Activated CD4-positive, CD25-positive, alpha-beta regulatory T cell treated with anti-CD3 and anti-CD28 coated beads, Interleukin-2, amount 50 U/mL, for 24 hours (primary cell): ENCODE results near the gene FNDC3A.

Experiments used
- ATAC-seq, 2 donors: fragments of 150-1000 bp; cut with Tn5 transposase; one replicate each; pipeline ENCODE4 v1.10.0; 2021; ENCODE audit warnings: mild to moderate bottlenecking in 1 of 2, moderate library complexity in 1 of 2

FNDC3A gene

DNA sequence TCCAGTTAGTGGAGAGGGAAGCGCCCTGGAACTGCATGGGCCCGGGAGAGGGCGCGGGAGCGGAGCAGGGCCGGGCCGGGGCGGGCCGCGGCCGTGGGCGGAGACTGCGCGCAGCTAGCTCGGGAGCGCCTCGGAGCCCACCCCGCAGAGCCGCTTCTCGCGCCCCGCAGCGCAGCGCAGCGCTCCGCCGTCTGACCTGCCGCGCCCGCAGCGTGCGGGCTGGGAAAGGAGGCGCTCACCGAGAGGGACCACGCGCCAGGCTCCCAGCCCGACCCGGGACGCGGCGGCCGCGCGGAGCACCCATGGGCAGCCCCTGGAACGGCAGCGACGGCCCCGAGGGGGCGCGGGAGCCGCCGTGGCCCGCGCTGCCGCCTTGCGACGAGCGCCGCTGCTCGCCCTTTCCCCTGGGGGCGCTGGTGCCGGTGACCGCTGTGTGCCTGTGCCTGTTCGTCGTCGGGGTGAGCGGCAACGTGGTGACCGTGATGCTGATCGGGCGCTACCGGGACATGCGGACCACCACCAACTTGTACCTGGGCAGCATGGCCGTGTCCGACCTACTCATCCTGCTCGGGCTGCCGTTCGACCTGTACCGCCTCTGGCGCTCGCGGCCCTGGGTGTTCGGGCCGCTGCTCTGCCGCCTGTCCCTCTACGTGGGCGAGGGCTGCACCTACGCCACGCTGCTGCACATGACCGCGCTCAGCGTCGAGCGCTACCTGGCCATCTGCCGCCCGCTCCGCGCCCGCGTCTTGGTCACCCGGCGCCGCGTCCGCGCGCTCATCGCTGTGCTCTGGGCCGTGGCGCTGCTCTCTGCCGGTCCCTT, 244.5 kb downstream of the FNDC3A start, which contains the start of gene MLNR:
Gene MLNR (plus strand): TSS at position 303 of the 820 bp plus-strand sequence. CDS start 0 bp downstream, at position 303.
- ATAC-seq = peak; percentile 44 to 63

DNA sequence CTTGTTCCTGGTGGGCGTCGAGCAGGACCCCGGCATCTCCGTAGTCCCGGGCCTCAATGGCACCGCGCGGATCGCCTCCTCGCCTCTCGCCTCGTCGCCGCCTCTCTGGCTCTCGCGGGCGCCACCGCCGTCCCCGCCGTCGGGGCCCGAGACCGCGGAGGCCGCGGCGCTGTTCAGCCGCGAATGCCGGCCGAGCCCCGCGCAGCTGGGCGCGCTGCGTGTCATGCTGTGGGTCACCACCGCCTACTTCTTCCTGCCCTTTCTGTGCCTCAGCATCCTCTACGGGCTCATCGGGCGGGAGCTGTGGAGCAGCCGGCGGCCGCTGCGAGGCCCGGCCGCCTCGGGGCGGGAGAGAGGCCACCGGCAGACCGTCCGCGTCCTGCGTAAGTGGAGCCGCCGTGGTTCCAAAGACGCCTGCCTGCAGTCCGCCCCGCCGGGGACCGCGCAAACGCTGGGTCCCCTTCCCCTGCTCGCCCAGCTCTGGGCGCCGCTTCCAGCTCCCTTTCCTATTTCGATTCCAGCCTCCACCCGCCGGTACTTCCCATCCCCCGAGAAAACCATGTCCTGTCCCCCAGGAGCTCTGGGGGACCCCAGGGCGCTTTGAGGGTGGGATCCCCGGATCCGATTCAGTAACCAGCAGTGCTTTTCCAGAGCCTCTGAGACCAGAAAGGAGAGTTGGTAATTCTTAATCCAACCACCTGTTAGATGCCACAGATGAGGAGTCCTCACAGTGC, 245.3 kb downstream of the FNDC3A start:
- peak; percentile 29 to 32 for ATAC-seq

DNA sequence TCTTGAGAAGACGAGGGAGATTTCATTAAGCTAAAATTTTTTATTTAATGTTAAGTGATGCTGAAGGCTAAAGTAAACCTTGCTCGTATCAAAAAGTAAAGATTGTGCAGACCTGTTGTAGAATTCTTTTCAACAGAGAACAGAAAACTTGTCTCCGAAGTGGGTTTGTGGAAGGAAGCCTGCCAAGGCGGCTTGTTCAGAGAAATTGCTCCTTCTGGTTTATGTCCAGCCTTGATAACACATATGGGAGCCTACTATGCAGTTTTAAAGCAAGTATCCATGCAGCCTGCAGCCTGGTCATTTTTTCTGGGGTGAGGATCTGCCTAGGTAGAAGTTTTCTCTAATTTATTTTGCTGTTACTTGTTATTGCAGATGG, 245.9 kb downstream of the FNDC3A start:
- no peak for ATAC-seq

DNA sequence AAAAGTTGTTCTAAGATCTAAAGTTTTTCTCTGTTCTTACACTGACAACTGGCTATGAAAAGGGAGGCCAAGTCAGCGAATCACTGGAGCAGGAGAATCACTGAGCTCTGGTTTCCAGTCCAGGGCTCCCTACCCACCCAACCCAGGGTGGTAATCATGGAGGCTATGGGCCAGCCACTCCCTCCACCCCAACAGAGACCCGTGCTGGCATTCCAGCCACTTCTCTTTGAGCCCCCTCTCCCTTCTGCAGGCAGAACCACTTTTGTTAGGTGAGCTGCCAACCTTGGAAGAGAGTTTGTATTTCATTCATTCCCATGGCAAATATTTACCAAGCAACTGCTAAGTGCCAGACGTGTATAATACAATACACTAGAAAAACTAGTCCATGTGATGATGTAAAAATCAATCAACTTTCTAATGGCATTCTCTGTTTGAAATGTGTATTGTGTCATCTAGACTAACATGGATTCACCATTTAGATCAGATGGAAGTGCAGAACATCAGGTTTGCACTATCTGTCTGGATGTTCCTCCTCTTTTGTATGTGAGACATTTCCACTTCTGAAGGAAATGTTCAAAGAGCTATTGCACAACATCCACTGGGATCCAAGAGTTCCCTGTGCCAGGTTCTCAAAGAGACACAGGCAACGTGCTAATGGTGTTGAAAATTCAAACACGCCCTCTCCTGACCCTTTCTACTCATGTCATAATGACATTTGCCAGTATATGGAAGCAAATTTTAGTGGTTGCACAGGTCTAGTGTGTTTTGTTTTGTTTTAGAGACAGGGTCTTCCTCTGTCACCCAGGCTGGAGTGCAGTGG, 249.7 kb downstream of the FNDC3A start:
- no peak for ATAC-seq

DNA sequence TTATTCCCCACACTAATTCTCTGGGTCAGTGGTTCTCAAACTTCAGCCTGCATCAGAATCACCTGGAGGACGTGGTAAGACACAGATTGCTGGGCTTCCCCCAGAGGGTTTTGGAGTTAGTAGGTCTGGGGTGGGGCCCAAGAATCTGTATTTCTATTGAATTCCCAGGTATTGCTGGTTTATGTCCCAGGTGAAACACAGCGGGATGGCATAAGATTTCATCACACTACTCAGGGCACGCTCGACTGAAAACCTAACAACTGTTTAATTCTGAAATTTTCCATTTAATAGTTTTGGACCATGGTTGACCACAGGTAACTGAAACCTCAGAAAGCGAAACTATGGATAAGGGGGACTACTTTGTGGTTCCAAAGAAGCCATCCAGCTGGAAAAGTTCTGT, 250.9 kb downstream of the FNDC3A start:
- no peak for ATAC-seq

DNA sequence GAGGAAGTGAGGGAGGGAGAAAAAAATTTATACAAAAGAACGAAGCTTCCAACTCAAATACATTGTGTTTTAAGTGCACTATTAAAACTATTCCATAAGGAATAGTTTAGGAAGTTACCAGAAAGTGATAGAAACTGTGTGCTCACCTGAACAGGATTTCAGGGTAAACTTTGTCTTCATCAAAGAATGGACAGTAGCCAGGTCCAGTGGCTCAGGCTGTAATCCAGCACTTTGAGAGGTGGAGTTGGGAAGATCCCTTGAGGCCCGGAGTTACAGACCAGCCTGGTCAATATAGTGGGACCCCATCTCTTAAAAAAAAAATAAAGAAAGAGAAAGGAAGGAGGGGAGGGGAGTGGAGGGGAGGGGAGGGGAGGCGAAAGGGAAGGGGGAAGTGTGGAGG, 259.0 kb downstream of the FNDC3A start:
- no peak for ATAC-seq

DNA sequence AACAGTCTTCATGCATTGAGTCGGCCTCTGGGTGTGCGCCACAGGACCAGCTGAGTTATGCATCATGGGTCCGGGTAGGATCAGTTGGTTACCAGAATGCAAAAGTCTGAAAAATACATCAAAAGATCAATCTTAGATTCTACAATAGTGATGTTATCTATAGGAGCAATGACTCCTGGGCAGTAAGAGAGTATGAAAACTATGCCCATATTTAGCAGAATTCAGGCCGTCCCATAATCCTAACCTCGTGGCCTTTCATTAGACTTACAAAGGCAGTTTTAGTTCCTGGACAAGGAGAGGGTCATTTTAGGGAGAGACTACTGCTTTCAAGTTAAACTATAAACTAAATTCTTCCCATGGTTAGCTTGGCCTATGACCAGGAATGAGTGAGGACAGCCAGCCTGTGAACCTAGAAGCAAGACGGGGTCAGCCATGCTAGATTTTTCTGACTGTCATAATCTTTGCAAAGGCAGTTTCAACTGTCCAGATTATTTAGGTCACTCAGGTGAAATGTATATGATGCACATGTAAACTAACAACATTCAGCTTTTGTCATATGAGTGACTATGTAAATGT, 260.2 kb downstream of the FNDC3A start:
- no peak for ATAC-seq

DNA sequence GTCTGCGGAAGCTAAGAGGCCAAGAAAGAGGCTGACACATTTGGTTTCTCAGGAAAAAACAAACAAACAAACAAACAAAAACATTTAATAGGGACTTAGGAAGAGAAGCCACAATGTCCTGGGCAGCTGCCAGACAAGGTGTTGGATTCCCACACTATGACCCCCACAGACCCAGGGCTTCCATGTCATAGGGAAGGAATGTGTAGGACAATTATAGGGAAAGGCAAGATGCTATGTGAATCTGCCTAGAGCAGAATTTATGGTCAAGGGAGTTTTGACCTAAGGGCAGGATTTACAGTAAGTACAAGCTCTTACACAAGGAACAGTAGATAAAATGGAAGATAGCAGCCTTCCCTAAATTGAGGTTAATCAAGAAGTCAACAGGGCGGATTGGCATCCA, 262.9 kb downstream of the FNDC3A start:
- no peak for ATAC-seq

DNA sequence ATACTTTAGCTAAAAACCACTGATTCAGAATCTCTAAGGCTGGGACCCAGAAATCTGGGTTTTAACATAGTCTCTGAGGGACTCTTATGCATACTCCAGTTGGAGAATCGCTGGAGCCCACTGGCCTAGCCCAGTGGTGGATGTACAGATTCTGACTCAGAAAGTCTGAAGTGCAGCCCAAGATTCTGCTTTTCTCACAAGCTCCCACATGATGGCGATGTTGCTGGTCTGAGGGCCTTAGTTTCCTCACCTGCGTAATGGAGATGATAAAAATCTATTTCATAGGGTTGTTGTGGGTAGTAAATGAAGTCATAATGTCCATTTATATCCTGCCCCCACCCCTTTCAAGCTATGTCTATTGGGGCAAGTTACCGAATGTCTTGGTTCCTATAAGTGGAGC, 264.3 kb downstream of the FNDC3A start:
- peak; percentile 56 to 86 for ATAC-seq

DNA sequence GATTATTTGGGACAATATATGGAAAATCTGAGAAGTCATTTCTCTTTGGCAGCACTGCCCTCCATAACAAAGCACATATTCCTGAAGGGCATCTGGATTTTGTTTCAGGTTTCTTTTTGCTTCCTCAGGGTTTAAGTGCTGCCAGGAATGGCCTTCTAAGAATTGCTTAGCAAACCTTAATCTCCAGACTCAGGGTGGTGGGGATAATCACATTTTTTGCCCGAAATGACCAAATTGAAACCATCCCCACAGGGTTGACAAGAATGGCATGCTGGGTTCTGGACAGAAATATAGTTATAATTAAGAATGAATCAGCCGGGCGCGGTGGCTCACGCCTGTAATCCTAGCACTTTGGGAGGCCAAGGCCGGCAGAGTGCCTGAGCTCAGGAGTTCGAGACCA, 265.6 kb downstream of the FNDC3A start:
- ATAC-seq = no peak

DNA sequence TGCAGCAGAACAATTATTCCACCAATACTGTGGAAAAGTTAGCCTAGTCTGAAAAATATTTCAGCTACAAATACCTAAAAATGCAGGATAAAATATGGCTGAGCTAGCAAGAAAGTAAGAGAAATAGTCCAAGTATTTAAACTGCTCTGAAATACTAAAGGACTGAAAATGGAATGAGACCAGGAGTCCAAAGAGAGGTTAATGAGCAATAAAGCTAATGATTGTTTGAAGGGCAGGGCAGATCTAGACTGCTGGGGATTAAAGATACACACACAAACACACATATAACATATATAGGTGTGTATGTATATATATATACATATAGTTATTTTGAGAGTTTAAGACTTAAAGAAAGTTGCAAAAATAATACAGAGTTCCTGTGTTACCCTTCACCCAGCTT, 269.4 kb downstream of the FNDC3A start:
- no peak for ATAC-seq

DNA sequence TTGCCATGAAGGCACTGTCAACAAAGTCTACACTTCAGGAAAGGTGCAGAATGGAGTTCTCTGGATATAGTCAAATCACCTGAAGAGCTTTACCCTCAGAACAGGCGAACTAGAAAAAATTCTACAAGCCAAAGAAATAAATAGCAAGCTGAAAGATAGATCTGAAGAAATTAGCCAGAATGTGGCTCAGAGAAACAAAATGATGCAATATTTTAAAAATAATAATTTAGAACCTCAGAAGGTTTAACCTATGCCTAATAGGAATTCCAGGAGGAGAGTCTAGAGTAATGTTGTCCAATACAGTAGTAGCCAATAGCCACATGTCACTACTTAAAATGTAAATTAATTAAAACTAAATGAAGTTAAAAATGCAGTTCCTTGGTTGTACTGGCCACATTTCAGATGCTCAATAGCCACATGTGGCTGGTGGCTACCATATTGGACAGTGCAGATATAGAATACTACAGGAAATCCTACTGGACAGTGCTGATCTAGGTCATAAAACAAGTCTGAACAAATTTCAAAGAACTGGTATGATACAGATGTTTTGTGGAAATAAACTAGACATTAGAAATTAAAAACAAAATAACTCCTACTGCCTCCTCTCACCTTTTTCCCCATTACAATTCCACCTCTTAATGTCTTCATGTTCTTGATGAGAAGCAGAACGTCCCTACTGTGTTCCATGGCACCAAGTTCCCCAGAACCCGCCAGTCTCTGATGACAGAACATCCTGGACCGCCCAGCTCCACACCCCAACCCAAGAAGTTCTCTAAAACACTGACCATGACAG, 271.3 kb downstream of the FNDC3A start:
- peak in 1 of 2 donors; percentile 6 for ATAC-seq

DNA sequence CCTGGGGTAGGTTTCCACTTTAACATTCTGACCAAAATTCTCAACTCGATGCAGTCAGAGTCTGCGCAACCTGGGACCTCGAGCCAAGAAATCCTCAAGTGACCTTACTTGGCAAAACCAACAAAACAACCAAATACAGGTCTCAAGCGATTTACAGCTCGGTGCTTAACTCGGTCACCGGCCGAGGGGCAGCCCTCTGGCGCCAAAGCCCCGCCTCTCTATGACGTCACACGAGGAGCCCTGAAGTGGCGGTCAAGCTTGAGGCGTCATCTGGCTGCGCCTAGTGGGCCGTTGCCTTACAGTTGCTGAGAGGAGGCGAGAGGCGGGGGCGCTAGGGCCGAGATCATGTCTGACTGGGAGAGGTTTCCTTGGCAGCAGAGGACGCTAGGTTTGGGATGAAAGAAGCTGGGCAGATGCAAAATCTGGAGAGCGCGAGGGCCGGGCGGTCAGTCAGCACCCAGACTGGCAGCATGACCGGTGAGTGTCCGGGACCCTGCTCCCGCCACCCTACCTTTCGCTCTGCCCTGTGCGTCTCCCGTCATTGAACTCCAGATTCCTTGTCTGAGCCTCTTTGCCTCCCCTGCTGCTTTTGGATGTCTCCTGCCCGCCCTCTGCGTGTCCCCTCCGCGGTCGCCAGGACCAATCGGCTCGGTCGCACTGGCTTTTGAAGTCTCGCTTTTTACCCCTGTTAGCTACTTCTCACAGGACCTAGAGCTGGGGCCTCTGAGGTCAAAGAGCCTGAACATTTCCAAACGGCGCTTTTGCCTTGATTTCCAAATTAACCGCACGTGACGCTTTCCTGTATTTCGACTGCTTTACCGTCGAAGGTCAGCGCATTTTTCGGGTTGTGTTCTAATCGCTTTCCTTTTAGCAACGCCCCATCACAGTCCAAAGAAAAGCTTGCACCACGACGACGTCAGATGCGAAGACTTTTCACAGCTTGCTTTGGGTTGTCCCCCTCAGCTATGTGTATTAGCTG, 272.2 kb downstream of the FNDC3A start, which contains the start of gene CDADC1:
Gene CDADC1 (plus strand): TSS at position 283 of the 979 bp plus-strand sequence. CDS start 113 bp downstream, at position 396.
- ATAC-seq = peak; percentile 89 to 92

DNA sequence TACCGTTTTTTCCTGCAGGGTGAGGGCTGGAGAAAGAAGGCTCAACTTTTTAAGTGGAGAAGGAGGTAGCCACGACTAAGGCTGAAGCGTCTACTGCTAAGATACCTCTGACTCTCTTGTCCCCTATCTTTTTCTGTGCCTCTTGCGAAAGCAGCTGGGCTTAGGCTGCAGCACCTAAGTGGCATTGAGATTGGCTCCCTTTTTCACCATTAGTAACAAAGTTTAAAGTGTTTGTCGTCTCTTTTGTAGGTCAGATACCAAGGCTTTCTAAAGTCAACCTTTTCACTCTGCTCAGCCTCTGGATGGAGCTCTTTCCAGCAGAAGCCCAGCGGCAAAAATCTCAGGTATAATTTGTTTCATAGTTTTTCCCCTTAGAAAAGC, 272.9 kb downstream of the FNDC3A start:
- peak in 1 of 2 donors; percentile 6 for ATAC-seq

DNA sequence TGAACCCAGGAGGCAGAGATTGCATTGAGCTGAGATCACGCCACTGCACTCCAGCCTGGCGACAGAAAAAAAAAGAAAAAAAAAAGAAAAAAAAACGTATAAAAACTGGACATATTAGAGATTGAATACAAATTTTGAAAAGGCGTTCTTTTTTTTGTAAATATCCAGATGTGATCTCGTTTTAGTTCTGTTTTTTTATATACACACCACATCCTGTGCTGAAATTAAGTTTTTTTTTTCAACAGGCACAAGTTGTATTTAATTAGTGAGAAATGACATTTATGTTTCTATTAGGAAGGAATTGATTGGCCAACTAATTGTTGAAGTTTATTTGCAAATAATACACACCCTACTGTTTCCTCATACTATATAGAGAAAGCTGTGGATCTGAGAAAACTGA, 275.6 kb downstream of the FNDC3A start:
- ATAC-seq = no peak

DNA sequence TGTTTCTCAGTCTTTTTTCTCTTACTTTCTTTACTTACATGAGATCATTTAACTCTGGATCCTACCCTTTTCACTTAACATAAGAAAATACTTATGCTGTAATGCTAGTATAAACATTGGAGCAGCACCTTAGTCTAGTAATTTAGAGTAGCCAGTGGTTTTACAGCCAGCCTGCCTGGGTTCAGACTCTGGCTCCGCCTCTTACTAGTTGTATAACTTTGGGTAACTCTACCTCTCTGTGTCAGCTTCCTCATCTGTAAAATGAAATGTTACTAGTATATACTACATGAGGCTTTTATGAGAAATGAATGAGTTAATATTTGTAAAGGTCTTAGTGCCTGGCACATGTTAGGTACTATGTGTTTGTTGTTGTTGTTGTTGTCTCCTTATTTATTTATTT, 277.6 kb downstream of the FNDC3A start:
- no peak for ATAC-seq

DNA sequence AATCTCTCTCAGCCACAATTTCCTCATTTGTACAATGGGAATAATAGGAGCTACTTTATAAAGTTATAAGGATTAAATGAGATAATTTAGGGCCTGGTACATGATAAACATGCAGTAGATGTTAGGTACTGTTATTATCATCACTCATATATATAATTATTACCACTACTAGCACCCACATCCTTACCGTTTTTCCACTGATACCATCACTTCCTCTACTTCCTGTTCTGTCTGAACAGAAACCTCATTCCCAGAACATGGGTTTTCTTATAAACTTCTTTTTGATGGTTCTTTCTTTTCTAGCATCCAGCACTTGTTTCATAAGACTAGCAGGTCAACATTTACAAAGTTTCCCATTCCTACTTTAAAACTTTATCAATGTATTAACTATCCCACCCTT, 278.3 kb downstream of the FNDC3A start:
- ATAC-seq = no peak

DNA sequence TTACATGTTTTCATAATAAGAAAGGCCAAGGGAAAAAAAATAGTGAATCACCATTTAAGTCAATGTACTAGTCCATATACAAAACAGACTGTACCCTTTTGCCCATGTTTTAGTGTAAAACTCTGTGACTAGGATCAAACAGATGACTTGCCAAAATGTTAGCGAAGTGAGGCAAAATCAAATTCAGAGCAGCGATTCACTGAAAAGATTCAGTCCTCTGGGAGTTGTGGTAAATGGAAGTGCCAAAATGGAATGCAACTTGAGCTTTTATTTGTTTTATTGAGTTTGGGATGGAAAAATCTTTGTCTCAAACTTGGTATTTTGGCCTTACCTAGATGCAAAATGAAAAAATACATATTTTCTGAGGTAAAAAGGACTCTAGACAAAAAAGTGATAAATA, 281.1 kb downstream of the FNDC3A start:
- no peak for ATAC-seq

DNA sequence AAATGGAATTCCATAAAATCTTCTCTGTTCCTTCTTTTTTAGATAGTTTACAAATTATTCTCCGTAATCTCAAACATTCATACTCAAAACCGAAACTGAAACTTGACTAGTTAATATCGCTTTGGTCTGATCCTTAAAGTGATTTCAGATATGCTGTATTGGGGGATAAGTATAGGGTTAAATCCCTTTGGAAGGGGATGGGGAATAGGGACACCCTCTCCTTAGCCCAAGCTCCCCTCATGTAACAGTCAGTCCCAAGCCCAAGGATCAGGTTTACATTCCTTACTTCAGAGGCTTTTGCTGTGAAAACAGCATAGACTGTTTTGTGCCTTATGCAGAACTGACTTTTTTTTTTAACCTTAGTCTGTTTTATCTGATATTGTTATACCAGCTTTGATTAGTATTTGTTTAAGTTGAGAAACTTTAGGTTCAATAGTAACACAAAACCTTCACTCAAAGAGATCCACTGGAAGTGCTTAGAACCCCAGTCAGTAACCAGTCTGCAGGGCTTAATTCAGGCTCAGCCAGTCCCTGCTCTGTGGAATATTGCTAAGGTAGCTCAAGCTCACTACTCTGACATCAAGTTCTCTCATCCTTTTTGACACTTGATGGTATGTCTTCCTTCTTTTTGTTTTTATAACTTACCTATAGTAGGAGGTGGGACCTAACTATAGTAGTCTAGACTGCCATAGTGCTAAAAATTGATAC, 282.5 kb downstream of the FNDC3A start:
- peak; percentile 38 to 49 for ATAC-seq
